ENCODE results near the gene IL4R. TPM values are rescaled to one million over a fixed set of nuclear protein-coding genes. Genes with fewer than 3 reads are reported as not detected.

IL4R gene
- total RNA-seq, 1 donor from 2014 or later: 434 TPM

DNA sequence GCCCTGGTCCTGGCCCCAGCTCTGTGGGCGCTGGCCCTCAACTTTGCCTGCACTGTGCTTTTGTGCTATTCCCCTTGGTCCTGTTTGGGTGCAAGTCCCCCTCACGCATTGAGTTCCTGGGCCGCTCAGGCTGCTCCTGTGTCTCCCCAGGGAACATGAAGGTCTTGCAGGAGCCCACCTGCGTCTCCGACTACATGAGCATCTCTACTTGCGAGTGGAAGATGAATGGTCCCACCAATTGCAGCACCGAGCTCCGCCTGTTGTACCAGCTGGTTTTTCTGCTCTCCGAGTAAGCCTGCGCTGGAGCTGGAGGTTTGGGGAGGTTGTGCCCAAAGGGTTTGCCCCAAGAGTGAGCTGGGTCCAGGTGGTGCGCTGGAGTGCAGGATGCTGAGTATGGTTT lies 28.2 kb downstream of the IL4R start:
- H3K9me3 Mint-ChIP-seq: no peaks in the 10 kb centered on the region
- H3K27me3 Mint-ChIP-seq (ENCODE audit: low read depth): no peaks in the 10 kb centered on the region
- H3K27ac Mint-ChIP-seq: peak overlapping the region; percentile 44
- no peak for DNase-seq (ENCODE audit: low spot score)
- peaks cover 94% of the 10 kb centered on the region for H3K36me3 Mint-ChIP-seq (ENCODE audit: low read depth)
- intact Hi-C loops (cut with micrococcal nuclease): no loop called here
- peaks cover 23% of the 10 kb centered on the region for H3K4me1 Mint-ChIP-seq (ENCODE audit: low read depth)
- no peak overlapping the region for H3K4me3 Mint-ChIP-seq (ENCODE audit: low read depth)

DNA sequence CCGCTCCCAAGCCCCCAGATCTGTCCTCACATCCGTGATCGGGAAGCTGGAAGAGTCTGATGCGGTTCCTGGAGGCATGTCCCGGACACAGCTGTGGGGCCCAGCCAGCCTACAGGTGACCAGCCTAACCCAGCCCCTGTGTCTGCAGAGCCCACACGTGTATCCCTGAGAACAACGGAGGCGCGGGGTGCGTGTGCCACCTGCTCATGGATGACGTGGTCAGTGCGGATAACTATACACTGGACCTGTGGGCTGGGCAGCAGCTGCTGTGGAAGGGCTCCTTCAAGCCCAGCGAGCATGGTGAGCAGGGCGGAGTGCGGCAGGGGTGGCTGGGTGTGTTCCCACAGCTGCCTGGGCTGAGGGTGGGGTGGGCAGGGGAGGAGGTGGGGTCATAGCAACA lies 30.9 kb downstream of the IL4R start:
- intact Hi-C loops (cut with micrococcal nuclease): no loop called here
- Mint-ChIP-seq H3K4me3 (ENCODE audit: low read depth) (no peak overlapping the region), H3K36me3 (ENCODE audit: low read depth) (peaks cover 95% of the 10 kb centered on the region), H3K9me3 (no peaks in the 10 kb centered on the region), H3K27me3 (ENCODE audit: low read depth) (no peaks in the 10 kb centered on the region), H3K27ac (no peak overlapping the region), H3K4me1 (ENCODE audit: low read depth) (peaks cover 23% of the 10 kb centered on the region)
- DNase-seq (ENCODE audit: low spot score): no peak

GRCh38 chr16:27345201-27345600 lies 31.4 kb downstream of the IL4R start:
- intact Hi-C loops (cut with micrococcal nuclease): no loop called here
- H3K4me1 Mint-ChIP-seq (ENCODE audit: low read depth): peaks cover 24% of the 10 kb centered on the region
- no peak for DNase-seq (ENCODE audit: low spot score)
- H3K27ac Mint-ChIP-seq: no peak overlapping the region
- H3K9me3 Mint-ChIP-seq: no peaks in the 10 kb centered on the region
- H3K27me3 Mint-ChIP-seq (ENCODE audit: low read depth): no peaks in the 10 kb centered on the region
- H3K4me3 Mint-ChIP-seq (ENCODE audit: low read depth): no peak overlapping the region
- H3K36me3 Mint-ChIP-seq (ENCODE audit: low read depth): peaks cover 95% of the 10 kb centered on the region

- Mint-ChIP-seq H3K4me1 (ENCODE audit: low read depth) (peaks cover 25% of the 10 kb centered on the region), H3K36me3 (ENCODE audit: low read depth) (peaks cover 95% of the 10 kb centered on the region), H3K27me3 (ENCODE audit: low read depth) (no peaks in the 10 kb centered on the region), H3K27ac (peak overlapping the region; percentile 33), H3K9me3 (no peaks in the 10 kb centered on the region), H3K4me3 (ENCODE audit: low read depth) (no peak overlapping the region)
- intact Hi-C loops (cut with micrococcal nuclease): no loop called here
- DNase-seq (ENCODE audit: low spot score): no peak
Observed at GRCh38 chr16:27346819-27347218, 33.0 kb downstream of the IL4R start.

GRCh38 chr16:27347930-27348685 lies 34.3 kb downstream of the IL4R start:
- Mint-ChIP-seq H3K36me3 (ENCODE audit: low read depth) (peaks cover 95% of the 10 kb centered on the region), H3K4me3 (ENCODE audit: low read depth) (no peak overlapping the region), H3K27me3 (ENCODE audit: low read depth) (no peaks in the 10 kb centered on the region), H3K4me1 (ENCODE audit: low read depth) (peaks cover 24% of the 10 kb centered on the region), H3K9me3 (no peaks in the 10 kb centered on the region), H3K27ac (peak overlapping the region; percentile 70)
- intact Hi-C loops (cut with micrococcal nuclease): no loop called here
- no peak for DNase-seq (ENCODE audit: low spot score)

- H3K27ac Mint-ChIP-seq: peak overlapping the region; percentile 24
- H3K4me1 Mint-ChIP-seq (ENCODE audit: low read depth): peaks cover 28% of the 10 kb centered on the region
- no peak for DNase-seq (ENCODE audit: low spot score)
- peaks cover 96% of the 10 kb centered on the region for H3K36me3 Mint-ChIP-seq (ENCODE audit: low read depth)
- no peak overlapping the region for H3K4me3 Mint-ChIP-seq (ENCODE audit: low read depth)
- no peaks in the 10 kb centered on the region for H3K27me3 Mint-ChIP-seq (ENCODE audit: low read depth)
- no peaks in the 10 kb centered on the region for H3K9me3 Mint-ChIP-seq
- intact Hi-C loops (cut with micrococcal nuclease): no loop called here
Observed at GRCh38 chr16:27349276-27349675, 35.5 kb downstream of the IL4R start.

DNA sequence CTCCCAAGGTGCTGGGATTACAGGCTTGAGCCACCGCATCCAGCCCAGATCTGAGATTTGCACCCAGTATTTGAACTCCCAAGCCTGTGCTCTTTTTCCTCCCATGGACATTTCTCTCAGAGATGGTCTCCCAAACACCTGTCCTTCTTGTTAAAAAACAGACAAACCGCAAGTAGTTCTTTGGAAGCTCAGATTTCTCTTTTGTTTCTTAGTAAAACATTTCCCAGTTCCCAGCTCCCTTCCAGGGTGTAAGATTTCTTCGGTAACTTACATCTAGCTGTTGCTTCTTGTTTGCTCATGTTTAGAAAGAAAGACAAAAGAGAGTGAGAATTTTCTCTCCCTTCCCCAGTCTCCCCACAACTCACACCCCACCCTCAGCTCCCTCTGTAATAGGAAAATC lies 36.2 kb downstream of the IL4R start:
- Mint-ChIP-seq H3K4me1 (ENCODE audit: low read depth) (peaks cover 31% of the 10 kb centered on the region), H3K27ac (peak overlapping the region; percentile 46), H3K4me3 (ENCODE audit: low read depth) (no peak overlapping the region), H3K27me3 (ENCODE audit: low read depth) (no peaks in the 10 kb centered on the region), H3K9me3 (no peaks in the 10 kb centered on the region), H3K36me3 (ENCODE audit: low read depth) (peaks cover 96% of the 10 kb centered on the region)
- intact Hi-C loops (cut with micrococcal nuclease): no loop called here
- no peak for DNase-seq (ENCODE audit: low spot score)

DNA sequence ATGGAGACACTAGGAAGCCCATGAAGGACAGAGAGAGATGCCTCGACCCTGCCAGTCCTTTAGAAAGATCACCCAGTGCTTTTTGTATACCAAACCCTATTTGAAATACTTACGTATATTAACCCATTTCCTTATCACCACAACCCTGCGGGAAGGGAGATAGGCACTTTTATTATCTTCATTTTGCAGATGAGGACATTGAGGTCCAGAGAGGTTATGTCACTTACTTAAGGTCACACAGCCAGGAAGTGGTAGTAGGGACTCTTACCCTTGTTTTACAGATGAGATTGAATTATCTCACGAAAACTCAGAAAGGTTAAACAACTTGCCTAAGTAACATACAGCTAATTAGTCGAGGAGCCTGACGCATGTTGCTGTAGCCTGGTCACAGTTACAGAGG lies 38.2 kb downstream of the IL4R start:
- H3K27ac Mint-ChIP-seq: peak overlapping the region; percentile 6
- intact Hi-C loops (cut with micrococcal nuclease): no loop called here
- no peak overlapping the region for H3K4me3 Mint-ChIP-seq (ENCODE audit: low read depth)
- no peaks in the 10 kb centered on the region for H3K9me3 Mint-ChIP-seq
- H3K27me3 Mint-ChIP-seq (ENCODE audit: low read depth): no peaks in the 10 kb centered on the region
- H3K36me3 Mint-ChIP-seq (ENCODE audit: low read depth): peaks cover 97% of the 10 kb centered on the region
- no peak for DNase-seq (ENCODE audit: low spot score)
- H3K4me1 Mint-ChIP-seq (ENCODE audit: low read depth): peaks cover 37% of the 10 kb centered on the region

GRCh38 chr16:27353853-27354252 lies 40.1 kb downstream of the IL4R start:
- no peaks in the 10 kb centered on the region for H3K27me3 Mint-ChIP-seq (ENCODE audit: low read depth)
- H3K9me3 Mint-ChIP-seq: no peaks in the 10 kb centered on the region
- H3K4me1 Mint-ChIP-seq (ENCODE audit: low read depth): peaks cover 31% of the 10 kb centered on the region
- peak overlapping the region; percentile 68 for H3K27ac Mint-ChIP-seq
- DNase-seq (ENCODE audit: low spot score): no peak
- intact Hi-C loops (cut with micrococcal nuclease): no loop called here
- H3K4me3 Mint-ChIP-seq (ENCODE audit: low read depth): no peak overlapping the region
- peaks cover 95% of the 10 kb centered on the region for H3K36me3 Mint-ChIP-seq (ENCODE audit: low read depth)

GRCh38 chr16:27355610-27356009 lies 41.8 kb downstream of the IL4R start:
- intact Hi-C loops (cut with micrococcal nuclease): no loop called here
- H3K27ac Mint-ChIP-seq: peak overlapping the region; percentile 72
- H3K36me3 Mint-ChIP-seq (ENCODE audit: low read depth): peaks cover 95% of the 10 kb centered on the region
- H3K4me1 Mint-ChIP-seq (ENCODE audit: low read depth): peaks cover 22% of the 10 kb centered on the region
- no peak for DNase-seq (ENCODE audit: low spot score)
- no peaks in the 10 kb centered on the region for H3K27me3 Mint-ChIP-seq (ENCODE audit: low read depth)
- H3K4me3 Mint-ChIP-seq (ENCODE audit: low read depth): no peak overlapping the region
- H3K9me3 Mint-ChIP-seq: no peaks in the 10 kb centered on the region

- H3K27ac Mint-ChIP-seq: no peak overlapping the region
- DNase-seq (ENCODE audit: low spot score): no peak
- no peaks in the 10 kb centered on the region for H3K9me3 Mint-ChIP-seq
- no peaks in the 10 kb centered on the region for H3K27me3 Mint-ChIP-seq (ENCODE audit: low read depth)
- H3K4me1 Mint-ChIP-seq (ENCODE audit: low read depth): peaks cover 19% of the 10 kb centered on the region
- no peak overlapping the region for H3K4me3 Mint-ChIP-seq (ENCODE audit: low read depth)
- intact Hi-C loops (cut with micrococcal nuclease): no loop called here
- H3K36me3 Mint-ChIP-seq (ENCODE audit: low read depth): peaks cover 95% of the 10 kb centered on the region
Observed at GRCh38 chr16:27356794-27357193, 43.0 kb downstream of the IL4R start.

DNA sequence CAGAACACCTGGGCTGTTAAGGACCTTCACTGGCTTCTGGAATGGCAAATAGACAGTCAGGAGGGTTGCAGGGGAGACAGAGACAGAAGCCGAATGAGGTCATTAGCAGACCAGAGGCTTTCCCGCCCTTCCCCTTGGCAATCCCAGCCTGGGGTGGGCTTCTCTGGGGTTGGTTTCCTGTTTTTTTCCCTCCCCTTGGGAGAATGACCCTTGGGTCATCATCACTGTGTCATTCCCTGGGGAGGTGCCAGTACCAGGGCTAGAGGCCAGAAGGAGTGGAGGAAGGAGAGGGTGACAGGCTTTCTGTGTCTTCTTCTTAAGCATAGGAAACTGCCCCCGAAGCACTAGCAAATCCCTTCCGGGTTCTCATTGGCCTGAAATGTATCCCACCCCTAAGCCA lies 45.3 kb downstream of the IL4R start:
- peak overlapping the region; percentile 28 for H3K27ac Mint-ChIP-seq

GRCh38 chr16:27359615-27360014 lies 45.8 kb downstream of the IL4R start:
- H3K27ac Mint-ChIP-seq: peak overlapping the region; percentile 28
- DNase-seq (ENCODE audit: low spot score): no peak
- H3K4me1 Mint-ChIP-seq (ENCODE audit: low read depth): peaks cover 31% of the 10 kb centered on the region
- no peaks in the 10 kb centered on the region for H3K9me3 Mint-ChIP-seq
- intact Hi-C loops (cut with micrococcal nuclease): loop anchor here (10.0 kb wide), 1 partner anchor 765 kb away; no protein-coding TSS in a partner anchor
- H3K36me3 Mint-ChIP-seq (ENCODE audit: low read depth): peaks cover 97% of the 10 kb centered on the region
- H3K27me3 Mint-ChIP-seq (ENCODE audit: low read depth): no peaks in the 10 kb centered on the region
- no peak overlapping the region for H3K4me3 Mint-ChIP-seq (ENCODE audit: low read depth)

More for the DNA sequence above, 45.3 kb downstream of the IL4R start:
- no peaks in the 10 kb centered on the region for H3K27me3 Mint-ChIP-seq (ENCODE audit: low read depth)
- no peaks in the 10 kb centered on the region for H3K9me3 Mint-ChIP-seq
- intact Hi-C loops (cut with micrococcal nuclease): no loop called here
- no peak overlapping the region for H3K4me3 Mint-ChIP-seq (ENCODE audit: low read depth)
- no peak for DNase-seq (ENCODE audit: low spot score)
- peaks cover 29% of the 10 kb centered on the region for H3K4me1 Mint-ChIP-seq (ENCODE audit: low read depth)
- peaks cover 97% of the 10 kb centered on the region for H3K36me3 Mint-ChIP-seq (ENCODE audit: low read depth)

Measured in activated T-helper 2 cell treated with anti-CD3 and anti-CD28 coated beads, Interferon-gamma antibody, Interleukin-2, Interleukin-4, amounts not matched to agents 10 μg/mL and 5 μg/mL and 100 μg/mL, durations not matched to agents 14 hours and 24 hours and 36 hours (primary cell).